GM18519 (cell line): ENCODE measurements around the gene TPRG1L.
"Not testable (repeated sequence)": the region's sequence is repeated elsewhere in the genome, so short reads cannot be mapped to it uniquely, and the experiment has no call there.

ENCODE experiments used
- ATAC-seq: cut with Tn5 transposase; IDR thresholded peaks from one replicate; pipeline ENCODE4 v1.9.1; 2021; ENCODE audit warnings: mild to moderate bottlenecking, moderate library complexity; ENCODE audit not compliant: unreplicated experiment, low FRiP score

The TPRG1L gene

DNA sequence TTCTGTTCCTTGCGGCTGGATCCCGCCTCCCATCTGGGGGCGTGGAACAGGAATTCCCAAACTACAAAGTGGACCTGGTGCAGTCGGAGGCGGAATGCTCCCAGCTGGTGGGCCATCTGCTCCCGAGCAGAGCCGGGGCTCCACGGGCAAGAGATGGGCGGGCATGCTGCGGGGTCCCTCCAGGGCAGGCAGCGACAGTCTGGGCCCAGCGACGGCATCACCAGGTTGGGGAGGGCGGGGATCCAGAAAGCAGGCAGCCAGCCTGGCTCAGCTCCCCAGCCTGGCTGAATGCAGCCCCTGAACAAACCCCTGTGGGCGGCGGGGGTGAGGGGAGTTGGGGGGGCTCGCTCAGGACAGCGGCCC lies 17.1 kb upstream of the TPRG1L start:
- ATAC-seq = no peak

DNA sequence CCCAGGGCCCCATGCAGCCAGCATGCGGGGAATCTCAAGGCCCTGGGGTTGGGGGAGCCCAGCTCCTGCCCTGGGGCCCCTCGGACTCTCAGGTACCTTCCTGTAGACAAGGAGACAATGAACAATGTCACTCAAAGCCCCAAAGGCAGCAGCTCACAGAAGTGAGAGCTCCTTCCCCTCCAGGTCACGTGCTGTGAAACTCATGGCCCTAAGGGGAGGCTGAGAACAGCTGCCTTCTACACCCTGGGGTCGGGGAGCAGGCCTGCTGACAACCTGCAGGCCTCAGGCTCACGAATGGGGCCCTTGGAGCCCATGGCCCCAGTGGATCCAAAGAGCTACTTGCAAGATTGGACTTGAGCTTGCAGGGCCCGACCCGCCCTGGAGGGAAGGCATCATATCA lies 16.7 kb upstream of the TPRG1L start:
- ATAC-seq = no peak

DNA sequence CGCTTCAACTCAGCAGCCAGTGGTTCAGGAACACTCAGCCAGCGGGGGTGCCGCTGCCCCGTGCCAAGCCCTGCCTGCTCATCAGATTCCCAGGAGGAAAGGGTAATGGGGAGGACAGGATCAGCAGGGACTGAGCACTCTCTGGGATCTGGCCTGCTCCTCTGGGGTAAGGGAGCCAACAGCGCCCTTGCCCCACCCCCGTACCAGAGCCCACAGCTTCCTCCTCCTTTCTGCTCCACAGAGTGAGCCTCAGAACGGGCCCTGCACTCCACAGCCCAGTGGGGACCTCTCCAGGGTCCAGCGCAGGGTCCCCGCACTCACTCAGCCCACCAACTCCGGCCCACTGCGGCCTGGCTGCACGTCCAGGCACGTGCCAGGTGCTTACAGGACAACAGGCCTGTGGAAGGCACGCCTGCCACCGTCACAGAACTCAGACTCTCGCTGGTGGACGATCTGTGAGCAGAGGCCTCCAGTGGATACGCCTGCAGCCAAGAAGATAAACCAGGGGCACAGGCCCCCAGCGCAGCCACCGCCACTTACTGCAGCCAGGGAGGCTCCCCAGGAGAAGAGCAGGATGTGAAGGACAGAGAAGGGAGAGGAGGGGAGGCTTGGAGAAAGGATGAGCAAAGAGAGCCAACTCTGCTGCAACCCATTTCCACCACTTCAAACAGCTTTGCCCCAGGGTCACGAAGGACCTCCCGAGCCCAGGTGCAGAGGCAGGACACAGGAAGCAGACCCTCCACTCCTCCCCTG lies 15.6 kb upstream of the TPRG1L start:
- ATAC-seq = no peak

DNA sequence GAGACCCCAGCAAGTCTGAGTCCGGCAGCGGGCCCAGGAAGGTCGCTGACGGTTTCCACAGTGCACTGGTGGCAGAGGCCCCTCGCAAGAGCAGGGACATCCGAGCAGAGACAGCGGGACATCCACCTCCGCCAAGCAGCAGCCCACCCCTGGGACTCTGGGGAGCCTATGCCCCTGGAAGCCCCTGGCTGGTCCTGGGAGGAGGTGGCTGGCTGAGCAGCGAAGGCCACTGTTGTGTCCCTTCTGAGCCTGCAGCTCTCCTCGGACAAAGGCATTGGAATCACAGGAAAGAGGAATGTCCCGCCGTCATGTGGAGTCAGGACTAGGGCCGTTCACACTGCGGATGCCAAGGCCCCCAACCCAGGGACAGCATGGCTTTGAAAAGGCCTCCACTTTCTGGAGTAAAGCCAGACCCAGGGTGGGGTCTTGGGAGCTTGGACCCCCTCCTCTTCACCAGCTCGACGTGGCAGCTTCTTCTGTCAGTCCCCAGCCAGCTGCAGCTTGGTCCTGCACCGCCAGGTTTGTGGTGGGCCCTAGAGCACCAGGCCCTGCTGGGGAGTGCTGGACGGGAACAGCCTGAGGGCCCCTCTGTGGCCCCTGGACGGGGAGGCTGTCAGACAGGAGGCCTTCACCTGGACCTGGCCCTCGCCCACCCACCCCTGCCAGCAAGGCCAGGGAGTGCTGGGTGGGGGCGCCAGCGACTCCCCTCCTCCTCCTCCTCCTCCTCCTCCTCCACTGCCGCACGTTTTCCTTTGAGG lies 14.9 kb upstream of the TPRG1L start:
- no peak for ATAC-seq

DNA sequence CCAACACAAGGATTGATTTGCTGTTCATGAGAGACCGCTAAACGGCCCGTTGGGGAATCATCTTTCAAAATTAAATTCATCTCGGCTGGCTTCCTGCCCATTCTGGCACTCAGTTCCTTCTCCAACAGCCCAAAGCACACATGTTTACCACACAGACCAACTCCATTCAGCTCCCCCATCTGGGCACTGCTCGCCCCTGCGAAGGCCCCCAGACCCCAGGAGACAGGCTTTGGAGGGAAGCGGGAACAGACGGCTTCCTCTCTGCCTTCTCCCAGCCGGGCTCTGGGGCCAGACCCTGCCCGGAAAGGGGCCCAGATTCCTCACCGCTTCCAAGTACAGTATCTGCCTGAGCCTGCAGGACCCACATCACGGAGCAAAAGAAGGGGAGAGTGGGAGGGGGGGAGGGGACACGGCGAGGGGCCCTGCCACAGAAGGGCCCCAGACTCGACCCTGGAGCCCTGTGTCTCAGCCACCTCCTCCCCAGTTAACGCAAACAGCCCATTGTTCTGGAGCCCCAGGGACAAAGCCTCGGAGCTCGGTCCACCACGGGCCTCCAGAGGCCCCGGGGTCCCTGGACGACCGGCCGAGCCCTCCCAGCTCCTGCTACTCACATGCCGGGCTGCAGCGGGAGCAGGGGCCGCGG lies 14.2 kb upstream of the TPRG1L start:
- no peak for ATAC-seq

DNA sequence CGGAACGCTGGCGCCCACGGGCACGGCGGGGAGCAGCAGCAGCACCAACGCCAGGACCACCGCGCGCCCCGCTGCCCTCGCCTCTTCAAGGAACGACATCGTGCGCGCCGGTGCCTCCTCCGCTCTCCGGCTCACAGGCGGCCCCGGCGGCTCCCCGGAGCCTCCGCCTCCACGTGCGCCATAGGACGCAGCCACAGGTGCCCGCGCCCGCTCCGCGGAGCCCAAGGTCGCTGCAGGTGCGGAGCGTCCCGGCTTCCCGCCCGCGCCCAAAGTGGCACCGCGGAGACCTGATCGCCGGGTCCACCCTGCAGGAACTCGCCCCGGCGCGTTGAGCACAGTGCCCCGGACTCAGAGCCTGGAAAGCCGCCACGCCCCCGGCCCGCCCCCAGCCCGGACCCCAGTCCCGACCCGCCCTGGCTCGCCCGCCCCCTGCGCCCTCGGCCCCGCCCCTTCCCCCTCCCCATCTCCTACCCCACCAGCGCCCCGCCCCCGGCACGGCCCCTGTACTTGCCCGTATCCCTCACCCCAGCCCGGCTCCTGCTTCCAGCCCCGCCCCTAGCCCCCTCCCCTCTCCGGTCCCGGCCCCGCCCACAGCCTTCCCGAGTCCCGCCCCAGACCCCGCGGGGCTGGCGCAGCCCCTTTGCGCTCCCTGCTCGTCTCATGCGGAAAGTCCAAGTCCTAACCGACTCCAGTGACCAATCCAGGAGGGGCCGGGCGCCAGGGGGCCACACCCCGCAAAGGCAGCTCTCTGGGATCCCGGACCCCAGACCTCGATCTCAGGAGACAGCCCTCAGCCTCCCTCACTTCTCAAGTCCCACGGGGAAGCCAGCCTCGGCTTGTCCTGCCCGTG lies 13.4 kb upstream of the TPRG1L start, which contains the start of gene MEGF6:
Gene MEGF6, minus strand, starts transcription at position 339 of the 850 bp plus-strand sequence. Its CDS starts 240 bp downstream, at position 99.
- no peak for ATAC-seq

DNA sequence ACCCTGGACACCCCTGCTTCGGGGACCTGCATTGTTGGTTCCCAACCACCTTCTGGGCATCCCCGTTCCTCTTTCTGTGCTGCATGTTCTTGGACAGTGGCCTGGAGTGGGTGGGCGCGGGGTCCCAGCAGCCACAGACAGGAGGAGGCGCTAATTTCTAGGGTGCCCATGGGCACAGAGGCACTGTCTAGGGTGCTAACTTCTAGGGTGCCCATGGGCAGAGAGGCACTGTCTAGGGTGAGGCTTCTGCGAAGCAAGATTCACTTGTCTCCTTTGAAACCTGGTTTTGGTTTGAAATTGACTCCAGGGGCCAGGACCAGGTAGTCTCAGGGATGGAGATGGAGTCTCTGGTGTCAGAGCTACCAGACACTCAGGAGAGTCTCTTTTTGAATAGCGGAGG lies 12.7 kb upstream of the TPRG1L start:
- ATAC-seq = no peak

DNA sequence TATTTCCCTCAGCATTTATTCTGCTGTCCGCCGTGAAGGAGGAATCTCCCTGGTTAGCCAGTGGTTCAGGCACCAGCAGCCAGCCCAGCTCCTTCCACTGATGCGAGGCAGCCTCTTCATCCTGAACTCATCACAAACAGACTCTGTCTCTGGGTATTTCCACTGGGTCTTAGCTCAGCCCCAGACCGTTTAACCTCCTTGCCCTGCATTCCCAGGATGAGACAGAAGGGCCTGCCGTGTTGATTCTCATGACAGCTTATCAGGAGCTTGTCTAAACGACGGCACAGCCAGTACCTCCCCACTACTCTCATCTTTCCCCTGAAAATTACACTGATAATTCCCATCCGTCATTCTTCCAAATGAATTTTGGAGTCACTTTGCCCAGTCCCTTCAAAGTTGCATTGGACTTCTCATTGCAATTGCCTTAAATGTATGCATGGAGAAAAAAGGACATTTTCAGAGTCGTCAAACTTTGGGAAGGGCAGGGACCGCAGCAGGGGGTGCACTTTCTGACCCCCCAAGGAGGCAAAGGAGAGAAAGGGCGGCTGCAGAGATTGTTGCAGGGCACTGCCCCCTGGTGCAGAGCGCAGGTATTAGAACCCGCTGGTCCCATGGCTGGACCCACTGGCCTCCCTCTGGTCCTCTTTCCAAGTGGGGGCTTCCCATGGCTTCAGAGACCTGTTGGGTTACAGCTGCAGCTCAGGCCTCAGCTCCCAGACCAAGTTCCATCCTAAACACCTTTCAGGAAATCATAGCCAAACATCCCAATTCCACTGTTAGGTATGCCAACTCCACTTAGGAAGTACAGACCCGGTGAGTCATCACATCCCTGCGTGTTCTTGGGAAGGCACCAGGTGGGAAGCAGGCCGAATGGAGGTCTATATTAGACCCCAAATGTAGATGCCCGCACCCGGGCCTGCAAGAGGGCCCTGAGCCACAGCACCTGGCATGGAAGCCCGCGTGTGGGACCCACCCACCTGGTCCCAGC lies 9.8 kb upstream of the TPRG1L start:
- no peak for ATAC-seq

DNA sequence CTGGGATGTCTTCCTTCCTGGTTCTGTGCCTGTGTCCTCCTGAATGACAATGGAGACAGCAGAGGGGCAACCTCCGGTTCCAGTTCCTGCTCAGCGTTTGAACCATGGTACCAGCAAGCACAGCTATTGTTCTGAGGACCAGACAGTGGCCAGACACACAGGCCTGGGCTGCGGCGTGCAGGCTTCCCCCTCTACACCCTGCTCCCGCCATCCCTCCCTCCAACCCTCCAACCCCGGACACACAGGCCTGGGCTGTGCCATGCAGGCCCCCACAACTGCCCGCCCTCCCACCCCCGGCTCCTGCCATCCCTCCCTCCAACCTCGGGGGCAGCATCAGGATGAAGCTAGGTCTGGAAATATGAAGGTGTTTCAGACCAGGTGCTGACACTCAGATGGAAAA lies 8.0 kb upstream of the TPRG1L start:
- ATAC-seq = no peak

DNA sequence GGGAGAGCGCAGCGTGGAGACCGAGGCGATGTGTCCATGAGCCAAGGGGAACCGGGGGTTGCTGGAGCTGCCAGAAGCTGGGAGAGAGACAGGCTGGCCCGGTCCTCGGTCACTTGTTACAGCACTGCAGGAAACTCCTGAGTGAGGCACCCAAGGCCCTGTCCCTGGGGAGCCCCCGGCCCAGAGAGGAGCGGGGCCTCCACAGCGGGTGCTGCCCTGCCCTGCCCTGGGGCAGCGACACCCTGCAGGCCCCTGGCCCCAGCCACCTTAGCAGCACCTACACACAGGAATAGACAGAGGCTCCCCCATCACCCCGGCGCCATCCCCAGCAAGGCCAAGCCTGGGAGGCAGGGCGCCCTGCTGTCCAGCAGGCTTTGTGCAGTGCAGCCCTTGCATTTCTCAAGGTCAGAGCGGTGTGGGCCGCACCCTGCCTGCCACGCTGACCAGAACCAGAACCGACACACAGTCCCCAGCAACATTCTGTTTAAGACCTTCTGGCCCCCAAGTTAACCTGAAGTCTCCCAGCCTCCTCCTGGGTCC lies 6.9 kb upstream of the TPRG1L start:
- no peak for ATAC-seq

DNA sequence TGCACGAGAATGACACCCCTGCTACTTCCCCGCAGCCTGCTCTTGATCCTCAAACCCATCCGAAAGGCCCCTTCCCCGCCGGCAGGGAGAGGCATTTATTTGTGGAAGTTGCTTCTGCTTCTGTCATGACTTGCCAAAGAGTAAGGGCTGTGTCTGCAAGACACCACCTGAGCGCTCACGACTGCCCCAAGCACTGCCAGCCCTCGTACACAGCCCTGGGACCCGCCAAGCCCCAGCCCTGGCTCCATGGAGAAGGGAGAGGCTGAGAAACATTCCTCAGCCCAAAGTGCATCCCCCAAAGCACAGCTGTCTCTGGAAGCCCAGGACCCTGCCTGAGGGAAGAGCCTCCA lies 6.3 kb upstream of the TPRG1L start:
- ATAC-seq = no peak

DNA sequence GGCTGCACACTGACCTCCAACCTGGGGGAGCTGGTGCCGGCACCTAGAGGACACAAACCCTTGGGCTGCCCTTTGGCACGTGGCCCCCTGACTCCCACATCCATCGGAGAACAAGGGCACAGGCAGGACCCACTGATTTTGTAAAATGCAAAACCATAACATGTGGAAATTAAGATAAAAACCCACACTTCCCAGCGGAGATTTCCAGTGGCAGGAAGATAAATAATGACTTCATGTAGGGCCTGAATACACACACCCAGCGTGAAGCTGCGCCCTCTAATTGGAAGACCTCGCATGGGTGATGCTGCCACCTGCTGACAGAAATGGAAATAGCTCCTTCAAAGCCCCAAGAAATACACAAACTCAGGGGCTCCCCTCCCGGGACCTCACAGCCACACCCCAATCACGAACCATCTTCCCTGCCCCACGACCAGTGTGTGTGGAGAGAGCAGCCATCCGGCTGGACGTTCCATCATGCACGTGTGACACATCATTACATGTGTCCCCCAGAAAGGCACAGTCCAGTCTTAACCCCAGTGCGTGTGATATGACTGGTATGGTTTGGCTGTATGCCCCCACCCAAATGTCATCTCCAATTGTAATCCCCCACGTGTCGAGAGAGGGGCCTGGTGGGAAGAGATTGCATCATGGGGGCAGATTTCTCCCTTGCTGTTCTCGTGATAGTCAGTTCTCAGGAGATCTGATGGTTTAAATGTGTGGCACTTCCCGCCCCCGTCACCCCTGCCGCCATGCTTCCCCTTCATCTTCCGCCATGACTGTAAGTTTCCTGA lies 5.7 kb upstream of the TPRG1L start:
- no peak for ATAC-seq

DNA sequence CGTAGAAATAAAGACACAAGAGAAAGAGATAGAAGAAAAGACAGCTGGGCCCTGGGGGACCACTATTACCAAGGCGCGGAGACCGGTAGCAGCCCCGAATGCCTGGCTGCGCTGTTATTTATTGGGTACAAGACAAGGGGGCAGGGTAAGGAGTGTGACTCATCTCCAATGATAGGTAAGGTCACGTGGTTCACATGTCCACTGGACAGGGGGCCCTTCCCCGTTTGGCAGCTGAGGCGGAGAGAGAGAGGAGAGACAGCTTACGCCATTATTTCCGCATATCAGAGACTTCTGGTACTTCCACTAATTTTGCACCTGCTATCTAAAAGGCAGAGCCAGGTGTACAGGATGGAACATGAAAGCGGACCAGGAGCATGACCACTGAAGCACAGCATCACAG lies 4.1 kb upstream of the TPRG1L start:
- no peak for ATAC-seq

DNA sequence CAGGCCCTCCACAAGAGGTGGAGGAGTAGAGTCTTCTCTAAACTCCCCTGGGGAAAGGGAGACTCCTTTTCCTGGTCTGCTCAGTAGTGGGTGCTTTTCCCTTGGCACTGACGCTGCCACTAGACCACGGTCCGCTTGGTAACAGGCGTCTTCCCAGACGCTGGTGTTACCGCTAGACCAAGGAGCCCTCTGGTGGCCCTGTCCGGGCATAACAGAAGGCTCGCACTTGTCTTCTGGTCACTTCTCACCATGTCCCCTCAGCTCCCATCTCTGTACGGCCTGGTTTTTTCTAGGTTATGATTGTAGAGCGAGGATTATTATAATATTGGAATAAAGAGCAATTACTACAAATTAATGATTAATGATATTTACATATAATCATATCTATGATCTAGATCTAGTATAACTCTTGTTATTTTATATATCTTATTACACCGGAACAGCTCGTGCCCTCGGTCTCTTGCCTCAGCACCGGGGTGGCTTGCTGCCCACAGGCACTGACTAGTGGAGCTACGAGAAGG lies 3.6 kb upstream of the TPRG1L start:
- not testable (repeated sequence) for ATAC-seq

DNA sequence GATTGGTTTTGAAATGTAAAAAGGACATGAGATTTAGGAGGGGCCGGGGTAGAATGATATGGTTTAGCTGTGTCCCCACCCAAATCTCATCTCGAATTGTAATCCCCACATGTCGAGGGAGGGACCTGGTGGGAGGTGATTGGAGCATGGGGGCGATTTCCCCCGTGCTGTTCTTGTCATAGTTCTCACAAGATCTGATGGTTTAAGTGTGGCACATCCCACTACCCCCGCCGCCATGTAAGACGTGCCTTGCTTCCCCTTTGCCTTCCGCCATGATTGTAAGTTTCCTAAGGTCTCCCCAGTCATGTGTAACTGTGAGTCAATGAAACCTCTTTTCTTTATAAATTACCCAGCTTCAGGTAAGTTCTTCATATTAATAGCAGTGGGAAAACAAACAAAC lies 2.7 kb upstream of the TPRG1L start:
- ATAC-seq = not testable (repeated sequence)

DNA sequence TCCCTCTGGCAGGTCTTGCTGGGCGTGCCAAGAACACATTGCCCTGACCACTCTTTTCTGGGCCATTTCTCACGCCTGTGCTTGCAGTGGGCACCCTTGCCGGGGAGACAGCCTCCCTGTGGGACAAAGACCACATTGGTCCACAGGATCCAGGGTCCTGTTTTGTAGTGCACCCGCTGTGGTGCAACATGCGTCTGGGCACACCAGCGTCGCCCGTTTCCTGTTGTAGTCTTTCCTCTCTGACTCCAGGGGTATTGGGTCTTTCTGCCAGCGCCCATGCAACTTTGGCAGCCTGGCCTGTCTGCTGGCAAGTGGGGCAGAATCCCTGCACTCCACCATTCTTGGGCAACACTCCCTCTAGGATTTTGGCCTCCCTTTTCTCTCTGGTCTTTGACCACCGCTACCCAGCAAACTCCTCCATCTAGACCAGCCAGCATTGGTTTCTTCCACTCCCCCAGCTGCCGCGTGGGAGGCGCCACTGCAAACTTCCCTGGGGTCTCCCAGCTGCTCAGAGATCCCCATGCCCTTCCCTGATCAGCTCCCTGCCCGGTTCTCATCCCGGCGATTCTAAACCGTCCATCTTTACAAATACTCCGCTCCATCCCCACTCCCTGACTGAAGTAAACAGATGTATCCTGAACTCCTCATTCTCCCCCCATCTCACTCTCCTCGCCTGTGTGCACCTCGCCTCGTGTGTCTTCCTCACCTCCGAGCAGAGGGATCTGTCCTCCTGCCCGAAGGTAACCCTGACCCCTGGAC lies 1.2 kb upstream of the TPRG1L start:
- ATAC-seq = no peak

DNA sequence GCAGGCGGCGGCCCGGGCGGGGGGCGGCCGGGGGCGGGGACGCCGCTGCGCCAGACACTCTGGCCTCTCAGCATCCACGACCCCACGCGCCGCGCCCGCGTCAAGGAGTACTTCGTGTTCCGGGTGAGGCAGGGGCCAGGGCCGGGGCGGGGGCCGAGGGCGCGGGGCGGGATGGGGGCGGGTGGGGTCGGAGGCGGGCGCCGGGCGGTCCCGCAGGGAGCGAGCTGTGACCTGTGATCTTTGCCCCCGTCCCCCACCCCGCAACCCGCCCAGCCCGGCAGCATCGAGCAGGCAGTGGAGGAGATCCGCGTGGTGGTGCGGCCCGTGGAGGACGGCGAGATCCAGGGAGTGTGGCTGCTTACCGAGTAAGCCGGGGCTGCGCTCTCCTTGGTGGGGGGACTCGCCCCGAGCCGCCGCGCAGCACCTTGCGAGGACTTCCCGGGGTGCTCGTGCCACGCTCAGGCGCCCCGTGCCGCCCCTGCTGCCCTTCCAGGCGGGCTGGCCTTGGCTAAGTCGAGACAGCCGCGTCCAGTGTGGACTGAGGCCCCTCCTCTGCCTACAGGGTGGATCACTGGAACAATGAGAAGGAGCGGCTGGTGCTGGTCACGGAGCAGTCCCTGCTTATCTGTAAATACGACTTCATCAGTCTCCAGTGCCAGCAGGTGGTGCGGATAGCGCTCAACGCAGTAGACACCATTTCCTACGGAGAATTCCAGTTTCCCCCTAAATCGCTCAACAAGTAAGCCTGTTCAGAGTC lies 514 bp downstream of the TPRG1L start:
- no peak for ATAC-seq
